Omental fat pad (tissue), 4 donors: ENCODE results near the gene C10orf90. TPM values are rescaled to one million over a fixed set of nuclear protein-coding genes. Genes with fewer than 3 reads are reported as not detected.

Source experiments
- ATAC-seq: fragments of 150-250 bp; one replicate; pipeline ENCODE4 v1.9.1; 2016; ENCODE audit warnings: mild to moderate bottlenecking, moderate library complexity; ENCODE audit not compliant: low FRiP score
- DNase-seq: peaks from one replicate; pipeline ENCODE4 v3.0.0-alpha.2; 2019; ENCODE audit warnings: low spot score
- total RNA-seq, 4 donors: library from RNA; depleted of rRNA; stranded (reverse); fragments of >200 nt; gene quantifications; one replicate each; pipeline ENCODE4 v1.1.0, GENCODE V29; 2016
- TF ChIP-seq, protein P1 (sequence below), 3 donors: fragments of 450-650 bp; IDR thresholded peaks; one replicate each; pipeline ENCODE4 v1.5.1; 2016 to 2017; ENCODE audit warnings: antibody characterized with exemption in 3 of 3, mild to moderate bottlenecking in 3 of 3, moderate library complexity in 2 of 3

C10orf90 gene
- total RNA-seq, 4 donors from 2014 or later: 0.72 to 0.75 TPM; not detected in 2

DNA sequence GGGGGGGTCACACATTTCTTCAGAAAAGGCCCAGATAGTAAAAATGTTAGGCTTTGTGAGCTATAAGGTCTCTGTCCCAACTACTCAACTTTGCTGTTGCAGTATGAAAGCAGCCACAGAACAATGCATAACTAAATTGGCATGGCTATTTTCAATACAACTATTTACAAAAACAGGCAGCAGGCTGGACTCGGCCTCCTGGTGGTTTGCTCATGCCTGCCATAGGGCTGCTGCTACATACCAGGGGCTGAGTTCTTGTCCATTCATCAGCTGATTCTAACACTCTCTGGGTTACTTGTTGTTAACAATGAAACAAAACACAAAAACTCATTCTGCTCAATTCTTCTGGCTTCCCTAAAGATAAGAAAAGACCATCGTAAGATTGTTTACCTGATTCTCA lies 172.8 kb downstream of the C10orf90 start:
- ATAC-seq (no peak), DNase-seq (no peak)
- TF ChIP-seq, protein P1, sequence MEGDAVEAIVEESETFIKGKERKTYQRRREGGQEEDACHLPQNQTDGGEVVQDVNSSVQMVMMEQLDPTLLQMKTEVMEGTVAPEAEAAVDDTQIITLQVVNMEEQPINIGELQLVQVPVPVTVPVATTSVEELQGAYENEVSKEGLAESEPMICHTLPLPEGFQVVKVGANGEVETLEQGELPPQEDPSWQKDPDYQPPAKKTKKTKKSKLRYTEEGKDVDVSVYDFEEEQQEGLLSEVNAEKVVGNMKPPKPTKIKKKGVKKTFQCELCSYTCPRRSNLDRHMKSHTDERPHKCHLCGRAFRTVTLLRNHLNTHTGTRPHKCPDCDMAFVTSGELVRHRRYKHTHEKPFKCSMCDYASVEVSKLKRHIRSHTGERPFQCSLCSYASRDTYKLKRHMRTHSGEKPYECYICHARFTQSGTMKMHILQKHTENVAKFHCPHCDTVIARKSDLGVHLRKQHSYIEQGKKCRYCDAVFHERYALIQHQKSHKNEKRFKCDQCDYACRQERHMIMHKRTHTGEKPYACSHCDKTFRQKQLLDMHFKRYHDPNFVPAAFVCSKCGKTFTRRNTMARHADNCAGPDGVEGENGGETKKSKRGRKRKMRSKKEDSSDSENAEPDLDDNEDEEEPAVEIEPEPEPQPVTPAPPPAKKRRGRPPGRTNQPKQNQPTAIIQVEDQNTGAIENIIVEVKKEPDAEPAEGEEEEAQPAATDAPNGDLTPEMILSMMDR (IDR thresholded peaks at IDR 0.05): no peak

GRCh38 chr10:126496771-126497545 lies 173.5 kb downstream of the C10orf90 start:
- ATAC-seq (no peak), DNase-seq (no peak)
- TF ChIP-seq, protein P1 (IDR thresholded peaks at IDR 0.05): no peak

DNA sequence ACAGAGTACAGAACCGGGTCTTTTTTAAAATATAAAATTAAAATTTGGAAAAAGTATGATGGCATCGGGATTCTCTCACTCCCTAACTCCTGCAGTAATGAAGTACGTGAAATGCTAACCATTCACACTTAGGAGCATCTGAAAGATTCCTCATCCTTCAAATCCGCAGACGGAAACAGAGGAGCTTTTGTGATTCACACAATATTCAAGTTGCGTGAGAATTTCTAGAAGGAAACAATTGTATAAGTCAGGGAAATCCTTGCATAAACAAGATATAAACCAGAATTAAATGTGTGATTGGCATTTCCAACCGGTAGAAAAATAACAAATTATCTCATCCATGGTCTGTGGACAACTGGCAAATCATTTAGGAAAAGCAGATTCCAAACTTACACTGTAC lies 179.0 kb downstream of the C10orf90 start:
- DNase-seq (no peak), ATAC-seq (no peak)
- TF ChIP-seq, protein P1 (IDR thresholded peaks at IDR 0.05): no peak

- TF ChIP-seq, protein P1 (IDR thresholded peaks at IDR 0.05): no peak
- DNase-seq (no peak), ATAC-seq (no peak)
Measured at GRCh38 chr10:126481181-126481580, 189.3 kb downstream of the C10orf90 start.

DNA sequence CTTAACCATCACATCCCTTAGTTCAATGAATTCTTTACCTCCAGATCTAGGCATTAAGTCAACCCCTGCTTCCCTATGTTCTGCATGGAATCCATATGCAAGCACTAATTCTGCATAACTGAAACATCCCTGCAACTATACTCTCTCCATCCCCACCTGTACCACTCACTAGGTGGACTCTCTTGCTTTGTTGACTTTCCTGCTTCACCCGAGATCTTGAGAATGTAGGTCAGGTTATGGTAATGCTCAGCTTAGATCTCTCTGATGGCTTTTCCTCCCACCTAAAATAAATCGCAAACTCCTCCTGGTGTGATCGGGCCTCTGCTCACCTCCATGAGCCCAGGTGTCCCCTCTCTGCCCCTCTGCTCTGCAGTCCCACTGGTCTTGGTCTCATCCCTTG lies 189.8 kb downstream of the C10orf90 start:
- DNase-seq (no peak), ATAC-seq (no peak)
- TF ChIP-seq, protein P1 (IDR thresholded peaks at IDR 0.05): no peak

DNA sequence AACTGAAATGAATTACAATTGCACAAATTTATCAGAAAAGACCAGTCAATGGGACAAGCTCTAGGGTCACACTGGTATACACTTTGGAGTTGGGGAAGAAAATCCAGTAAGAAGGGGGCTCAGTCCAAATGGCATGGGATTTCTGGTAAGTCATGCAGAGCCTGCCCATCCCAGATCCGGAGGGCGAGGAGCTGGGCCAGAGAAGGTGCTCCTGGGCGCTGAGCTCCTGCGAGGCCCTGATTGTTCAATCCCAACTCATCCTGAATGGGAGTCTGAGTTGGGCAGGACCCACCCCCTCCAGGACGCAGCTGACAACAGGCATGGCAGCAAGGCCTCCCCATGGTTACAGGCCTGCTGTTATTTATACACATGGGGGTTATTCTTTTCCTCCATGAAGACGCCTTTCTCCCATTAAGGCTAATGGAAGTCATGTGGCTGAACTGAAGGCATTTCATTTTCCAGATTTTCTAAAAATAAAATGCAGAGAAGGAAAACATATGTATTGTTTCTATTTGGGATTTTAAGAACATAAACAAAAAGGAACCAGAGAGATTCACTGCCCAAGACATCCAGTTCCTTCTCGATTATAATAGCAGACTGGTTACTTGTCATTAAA lies 191.1 kb downstream of the C10orf90 start:
- TF ChIP-seq, protein P1 (IDR thresholded peaks at IDR 0.05): no peak
- ATAC-seq: no peak
- DNase-seq: no peak

GRCh38 chr10:126478546-126478945 lies 191.9 kb downstream of the C10orf90 start:
- DNase-seq (no peak), ATAC-seq (no peak)
- TF ChIP-seq, protein P1 (IDR thresholded peaks at IDR 0.05): no peak
